ENCODE results near the gene HS6ST2.
A peak's percentile ranks its signal among the peaks of the same experiment; 100 is the strongest.
"Not testable (repeated sequence)": the region's sequence is repeated elsewhere in the genome, so short reads cannot be mapped to it uniquely, and the experiment has no call there.

The HS6ST2 gene

GRCh38 chrX:132933170-132933569, 25.3 kb downstream of the HS6ST2 start:
- DNase-seq: no peak

DNA sequence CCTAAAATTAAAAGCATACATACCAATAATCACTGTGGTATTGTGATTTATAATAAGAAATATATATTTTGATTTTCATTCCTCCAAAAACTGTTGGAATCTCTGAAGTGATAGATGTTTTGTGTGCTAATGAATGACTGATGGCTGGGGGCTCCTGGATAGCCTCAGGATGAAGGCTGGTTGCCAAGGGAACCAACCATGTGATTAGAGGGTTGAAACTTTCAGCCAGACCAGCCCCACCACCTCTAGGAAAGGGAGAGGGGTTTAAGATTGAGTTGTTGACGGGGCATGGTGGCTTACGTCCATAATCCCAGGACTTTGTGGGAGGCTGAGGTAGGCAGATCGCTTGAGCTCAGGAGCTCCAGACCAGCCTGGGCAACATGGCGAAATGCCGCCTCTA, 34.0 kb downstream of the HS6ST2 start:
- no peak for DNase-seq

GRCh38 chrX:132918523-132918922, 39.9 kb downstream of the HS6ST2 start:
- DNase-seq: no peak

DNA sequence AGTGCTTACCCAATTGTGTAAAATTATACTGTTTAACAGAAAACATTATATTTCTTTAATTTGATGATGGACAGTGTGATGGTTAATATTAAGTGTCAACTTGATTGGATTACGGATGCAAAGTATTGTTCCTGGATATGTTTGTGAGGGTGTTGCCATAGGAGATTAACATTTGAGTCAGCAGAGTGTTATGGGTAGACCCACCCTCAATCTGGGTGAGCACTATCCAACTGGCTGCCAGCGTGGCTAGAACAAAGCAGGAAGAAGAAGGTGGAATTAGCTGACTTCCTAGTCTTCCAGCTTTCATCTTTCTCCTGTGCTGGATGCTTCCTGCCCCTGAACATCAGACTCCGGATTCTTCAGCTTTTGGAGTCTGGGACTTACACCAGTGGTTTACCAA, 42.1 kb downstream of the HS6ST2 start:
- DNase-seq: no peak

DNA sequence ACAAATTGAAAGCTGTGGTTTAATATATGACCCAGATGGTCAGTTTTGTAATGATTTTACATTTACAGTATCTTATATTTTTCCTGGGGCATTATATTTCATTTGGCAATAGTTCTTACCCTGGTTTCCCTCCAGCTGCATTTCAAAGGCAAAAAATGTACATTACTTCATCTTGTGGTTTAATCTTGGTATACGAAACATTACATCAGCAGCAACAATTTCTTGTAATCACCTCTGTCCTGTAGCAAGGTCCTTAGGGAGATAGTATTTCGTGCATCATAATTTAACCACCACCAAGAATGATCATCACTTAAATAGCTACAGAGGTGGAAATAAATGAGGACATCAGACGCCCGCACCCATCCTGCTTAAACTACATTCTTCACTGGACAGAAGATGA, 48.8 kb downstream of the HS6ST2 start:
- DNase-seq: no peak

- DNase-seq: no peak
Measured at GRCh38 chrX:132908891-132909290, 49.5 kb downstream of the HS6ST2 start.

GRCh38 chrX:132900633-132901293, 57.7 kb downstream of the HS6ST2 start:
- DNase-seq: no peak

- no peak for DNase-seq
Measured at GRCh38 chrX:132887569-132887968, 70.9 kb downstream of the HS6ST2 start.

DNA sequence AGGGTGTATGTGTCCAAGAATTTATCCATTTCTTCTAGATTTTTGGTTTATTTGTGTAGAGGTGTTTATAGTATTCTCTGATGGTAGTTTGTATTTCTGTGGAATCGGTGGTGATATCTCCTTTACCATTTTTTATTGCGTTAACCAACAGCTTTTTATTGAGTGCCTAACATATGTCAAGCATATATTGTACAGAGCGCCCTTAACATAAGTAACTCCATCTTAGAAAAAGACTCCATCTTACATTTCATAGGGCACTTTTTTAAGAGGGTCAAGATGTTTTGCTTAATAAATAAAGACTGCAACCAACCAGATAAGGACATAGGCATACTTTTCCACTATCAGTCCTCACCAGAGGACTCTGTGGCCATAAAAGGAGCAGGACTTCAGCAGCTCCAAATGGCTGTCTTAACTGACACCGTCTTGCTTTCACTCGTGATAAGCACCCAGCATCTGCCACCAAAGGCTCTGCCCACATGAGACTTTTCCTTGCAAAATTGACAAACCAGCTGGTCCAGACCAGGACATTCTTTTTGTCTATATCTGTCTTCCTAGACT, 75.0 kb downstream of the HS6ST2 start:
- DNase-seq: no peak

DNA sequence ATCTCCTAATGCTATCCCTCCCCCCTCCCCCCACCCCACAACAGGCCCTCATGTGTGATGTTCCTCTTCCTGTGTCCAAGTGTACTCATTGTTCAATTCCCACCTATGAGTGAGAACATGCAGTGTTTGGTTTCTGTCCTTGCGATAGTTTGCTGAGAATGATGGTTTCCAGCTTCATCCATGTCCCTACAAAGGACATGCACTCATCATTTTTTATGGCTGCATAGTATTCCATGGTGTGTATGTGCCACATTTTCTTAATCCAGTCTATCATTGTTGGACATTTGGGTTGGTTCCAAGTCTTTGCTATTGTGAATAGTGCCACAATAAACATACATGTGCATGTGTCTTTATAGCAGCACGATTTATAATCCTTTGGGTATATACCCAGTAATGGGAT, 77.7 kb downstream of the HS6ST2 start:
- not testable (repeated sequence) for DNase-seq

DNA sequence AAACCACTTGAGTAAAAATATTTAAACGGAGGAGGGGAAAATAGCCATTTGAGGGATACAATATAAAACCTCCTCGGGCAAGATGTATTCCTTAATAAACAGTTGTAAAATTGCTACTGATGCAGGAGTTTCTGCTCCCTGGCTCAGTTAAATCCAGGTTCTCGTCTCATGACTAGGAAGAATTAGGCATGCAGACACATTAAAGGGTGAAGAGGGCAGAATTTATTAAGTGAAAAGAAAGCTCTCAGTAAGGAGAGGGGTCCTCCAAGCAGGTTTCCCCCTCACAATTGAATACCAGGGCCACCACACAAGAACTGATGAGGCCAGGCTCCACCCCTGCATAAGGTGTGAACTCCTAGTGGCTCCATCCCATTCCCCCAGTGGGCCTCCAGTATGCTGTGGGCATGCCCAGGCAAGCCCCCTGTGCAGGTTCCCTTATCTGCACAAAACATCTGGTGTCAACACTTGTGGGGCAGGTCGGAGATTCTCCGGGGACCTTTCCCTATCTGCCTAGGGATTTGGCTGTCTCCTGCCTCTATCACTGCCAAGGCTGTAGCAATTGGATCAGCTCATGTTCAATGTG, 80.4 kb downstream of the HS6ST2 start:
- peak; percentile 88 for DNase-seq

- DNase-seq: peak; percentile 13
Measured at GRCh38 chrX:132876523-132877338, 81.7 kb downstream of the HS6ST2 start.

DNA sequence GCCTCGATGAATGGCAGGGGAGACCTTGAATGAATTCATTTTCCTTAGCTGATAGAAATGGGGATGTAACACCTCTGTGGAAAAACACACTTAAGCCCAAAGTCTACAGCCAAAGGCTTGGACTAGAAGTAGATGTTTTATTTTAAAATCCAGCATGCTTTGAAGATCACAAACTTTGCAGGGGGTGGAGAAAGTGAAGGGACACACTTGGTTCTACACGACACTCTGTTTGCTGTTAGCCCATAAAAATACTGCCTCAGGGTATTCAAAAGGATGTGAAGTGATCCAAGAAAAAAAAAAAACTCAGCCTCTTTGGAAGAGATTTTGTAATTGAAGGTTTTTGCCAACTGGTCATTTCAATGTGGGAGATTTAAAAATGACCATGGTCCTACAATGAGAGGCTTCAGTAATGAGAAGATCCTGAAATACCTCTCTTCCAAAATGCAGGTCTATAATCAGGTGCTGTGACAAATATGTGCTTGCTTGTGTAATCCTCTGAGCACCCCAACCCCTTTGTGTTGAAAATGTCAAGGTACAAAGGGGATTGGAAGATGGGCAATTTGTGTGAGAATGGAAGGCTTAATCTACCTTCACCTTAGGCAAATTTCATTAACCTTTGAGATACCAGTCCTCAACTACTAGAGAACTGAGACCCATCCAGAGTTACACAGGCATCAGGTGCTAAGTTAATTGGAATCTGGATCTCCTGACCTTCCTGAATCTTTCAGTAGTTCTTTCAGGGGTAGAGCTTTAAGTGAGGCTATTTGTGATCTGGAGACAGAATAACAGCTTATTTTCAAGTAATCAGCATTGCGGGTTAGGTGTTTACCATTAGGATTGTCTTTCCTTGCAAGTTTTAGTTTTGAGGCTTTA, 82.5 kb downstream of the HS6ST2 start:
- no peak for DNase-seq

DNA sequence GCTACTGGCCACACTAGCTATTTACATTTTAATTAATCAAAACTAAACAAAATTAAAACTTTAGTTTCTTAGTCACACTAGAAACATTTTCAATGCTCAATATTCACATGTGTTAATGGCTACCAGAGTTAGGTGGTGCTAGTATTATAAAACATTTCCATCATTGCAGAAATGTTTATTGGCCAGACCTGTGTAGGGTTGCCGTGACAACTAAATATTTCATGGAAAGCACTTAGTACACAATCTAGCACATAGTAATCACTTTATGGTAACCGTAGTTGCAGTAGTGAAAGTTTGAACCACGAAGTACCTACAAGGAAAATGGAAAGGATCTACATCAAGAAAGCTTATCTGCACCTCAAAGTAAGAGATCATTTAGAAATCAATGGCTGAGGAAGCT, 95.9 kb downstream of the HS6ST2 start:
- DNase-seq: no peak

- DNase-seq: no peak
Measured at GRCh38 chrX:132861076-132861475, 97.4 kb downstream of the HS6ST2 start.

- DNase-seq: no peak
Measured at GRCh38 chrX:132860200-132860599, 98.2 kb downstream of the HS6ST2 start.

DNA sequence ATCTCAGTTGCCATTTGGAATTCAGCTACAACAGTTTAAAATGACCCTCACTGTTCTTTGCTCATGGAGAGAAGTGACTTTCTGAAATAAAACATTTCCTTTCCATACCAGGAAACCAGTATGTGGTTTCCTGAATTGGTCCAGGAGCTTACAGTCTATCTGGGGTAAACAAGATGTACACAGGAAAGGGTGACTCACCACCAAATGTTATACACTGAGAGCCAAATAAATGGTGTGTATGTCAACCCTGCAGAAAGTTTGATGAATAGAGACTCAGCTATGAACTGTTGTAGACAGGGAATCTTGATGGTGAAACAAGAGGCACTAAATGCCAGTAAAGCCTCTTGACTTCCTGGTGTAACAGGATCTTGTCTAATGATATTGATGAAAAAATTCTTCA, 100.4 kb downstream of the HS6ST2 start:
- no peak for DNase-seq

GRCh38 chrX:132855780-132856341, 102.6 kb downstream of the HS6ST2 start:
- no peak for DNase-seq

DNA sequence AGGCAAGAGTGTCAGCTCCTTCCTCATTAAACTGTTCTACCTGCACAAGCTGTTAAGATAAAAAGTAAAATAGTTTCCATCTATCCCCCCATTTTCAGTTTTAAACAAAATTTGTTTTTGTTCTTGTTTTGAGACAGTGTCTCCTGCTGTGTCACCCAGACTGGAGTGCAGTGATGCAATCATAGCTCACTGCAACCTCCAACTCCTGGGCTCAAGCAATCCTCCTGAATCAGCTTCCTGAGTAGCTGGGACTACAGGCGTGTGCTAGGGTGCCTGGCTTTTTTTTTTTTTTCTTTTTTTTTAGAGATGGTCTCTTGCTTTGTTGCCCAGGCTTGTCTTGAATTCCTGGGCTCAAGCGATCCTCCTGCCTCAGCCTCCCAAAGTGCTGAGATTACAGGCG, 105.4 kb downstream of the HS6ST2 start:
- DNase-seq: no peak

GRCh38 chrX:132848296-132848970, 110.0 kb downstream of the HS6ST2 start:
- no peak for DNase-seq

- DNase-seq: no peak
Measured at GRCh38 chrX:132843363-132843762, 115.1 kb downstream of the HS6ST2 start.

Measured in NCI-H2171 treated with DMSO at 0.1 percent for 48 hours (cell line).